ENCODE measurements around the gene SPRTN.

DNA sequence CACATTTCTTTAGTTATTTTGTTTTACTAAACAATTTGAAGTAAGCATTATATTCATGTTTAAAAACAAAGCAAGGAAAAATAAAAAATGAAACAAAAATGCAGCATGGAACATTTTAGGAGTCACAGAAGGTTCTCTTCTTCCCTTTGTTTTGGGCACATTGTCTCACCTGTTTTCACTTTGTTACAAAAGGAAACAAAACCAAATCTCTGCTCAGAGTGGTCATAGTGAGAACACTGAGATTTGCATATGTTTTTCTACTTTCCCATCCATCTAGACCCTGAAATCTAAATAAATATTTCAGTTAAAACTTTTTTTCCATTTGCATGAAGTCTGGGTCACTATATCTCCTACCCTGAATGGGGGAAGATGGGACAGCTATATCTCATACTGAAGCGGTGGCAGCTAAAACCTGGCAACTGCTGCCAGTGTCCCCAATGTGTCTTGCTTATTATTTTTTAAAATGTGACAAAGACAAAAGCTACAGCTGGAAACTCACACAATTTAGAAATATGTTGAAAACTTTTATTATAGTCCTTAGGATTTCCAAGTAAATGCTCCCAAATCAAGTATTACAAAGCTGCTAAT is 3.9 kb upstream of the SPRTN start:
- TF ChIP-seq, protein P1, sequence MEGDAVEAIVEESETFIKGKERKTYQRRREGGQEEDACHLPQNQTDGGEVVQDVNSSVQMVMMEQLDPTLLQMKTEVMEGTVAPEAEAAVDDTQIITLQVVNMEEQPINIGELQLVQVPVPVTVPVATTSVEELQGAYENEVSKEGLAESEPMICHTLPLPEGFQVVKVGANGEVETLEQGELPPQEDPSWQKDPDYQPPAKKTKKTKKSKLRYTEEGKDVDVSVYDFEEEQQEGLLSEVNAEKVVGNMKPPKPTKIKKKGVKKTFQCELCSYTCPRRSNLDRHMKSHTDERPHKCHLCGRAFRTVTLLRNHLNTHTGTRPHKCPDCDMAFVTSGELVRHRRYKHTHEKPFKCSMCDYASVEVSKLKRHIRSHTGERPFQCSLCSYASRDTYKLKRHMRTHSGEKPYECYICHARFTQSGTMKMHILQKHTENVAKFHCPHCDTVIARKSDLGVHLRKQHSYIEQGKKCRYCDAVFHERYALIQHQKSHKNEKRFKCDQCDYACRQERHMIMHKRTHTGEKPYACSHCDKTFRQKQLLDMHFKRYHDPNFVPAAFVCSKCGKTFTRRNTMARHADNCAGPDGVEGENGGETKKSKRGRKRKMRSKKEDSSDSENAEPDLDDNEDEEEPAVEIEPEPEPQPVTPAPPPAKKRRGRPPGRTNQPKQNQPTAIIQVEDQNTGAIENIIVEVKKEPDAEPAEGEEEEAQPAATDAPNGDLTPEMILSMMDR (IDR thresholded peaks at IDR 0.05 in 8 of 11, conservative IDR thresholded peaks at IDR 0.05 in 3 of 11): no peak
- TF ChIP-seq POLR2A (IDR thresholded peaks at IDR 0.05) (no peak), POLR2AphosphoS5 (IDR thresholded peaks at IDR 0.05) (no peak)
